COR-L47 (cell line): ENCODE measurements around the gene PTPRD.

ENCODE experiments used
- DNase-seq: peaks from one replicate; lab custom pipeline; 2025; lab: John Stamatoyannopoulos, UW

PTPRD gene

DNA sequence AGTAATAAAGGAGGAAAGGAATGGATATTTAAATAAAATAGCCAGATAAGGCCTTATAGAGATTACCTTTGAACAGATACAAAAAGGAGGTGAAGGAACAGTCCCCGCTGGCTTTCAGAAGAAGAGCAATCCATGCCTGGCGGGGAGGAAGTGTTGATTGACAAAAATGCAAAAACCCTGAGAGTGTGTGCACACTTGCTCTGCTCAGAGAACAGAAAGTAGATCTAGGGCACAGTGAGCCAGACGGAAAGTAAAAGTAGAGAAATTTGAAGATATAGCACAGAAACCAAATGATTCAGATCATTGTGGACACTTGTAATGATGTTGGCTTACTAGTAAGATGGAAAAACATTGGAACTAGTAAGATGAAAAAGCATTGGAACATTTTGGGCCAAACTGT is 720.6 kb downstream of the PTPRD start:
- DNase-seq, result no peak

GRCh38 chr9:9881692-9882091 is 731.1 kb downstream of the PTPRD start:
- no peak for DNase-seq

- DNase-seq, result no peak
Observed at GRCh38 chr9:9874270-9874669, 738.5 kb downstream of the PTPRD start.

- no peak for DNase-seq
Observed at GRCh38 chr9:9862235-9862810, 750.5 kb downstream of the PTPRD start.

DNA sequence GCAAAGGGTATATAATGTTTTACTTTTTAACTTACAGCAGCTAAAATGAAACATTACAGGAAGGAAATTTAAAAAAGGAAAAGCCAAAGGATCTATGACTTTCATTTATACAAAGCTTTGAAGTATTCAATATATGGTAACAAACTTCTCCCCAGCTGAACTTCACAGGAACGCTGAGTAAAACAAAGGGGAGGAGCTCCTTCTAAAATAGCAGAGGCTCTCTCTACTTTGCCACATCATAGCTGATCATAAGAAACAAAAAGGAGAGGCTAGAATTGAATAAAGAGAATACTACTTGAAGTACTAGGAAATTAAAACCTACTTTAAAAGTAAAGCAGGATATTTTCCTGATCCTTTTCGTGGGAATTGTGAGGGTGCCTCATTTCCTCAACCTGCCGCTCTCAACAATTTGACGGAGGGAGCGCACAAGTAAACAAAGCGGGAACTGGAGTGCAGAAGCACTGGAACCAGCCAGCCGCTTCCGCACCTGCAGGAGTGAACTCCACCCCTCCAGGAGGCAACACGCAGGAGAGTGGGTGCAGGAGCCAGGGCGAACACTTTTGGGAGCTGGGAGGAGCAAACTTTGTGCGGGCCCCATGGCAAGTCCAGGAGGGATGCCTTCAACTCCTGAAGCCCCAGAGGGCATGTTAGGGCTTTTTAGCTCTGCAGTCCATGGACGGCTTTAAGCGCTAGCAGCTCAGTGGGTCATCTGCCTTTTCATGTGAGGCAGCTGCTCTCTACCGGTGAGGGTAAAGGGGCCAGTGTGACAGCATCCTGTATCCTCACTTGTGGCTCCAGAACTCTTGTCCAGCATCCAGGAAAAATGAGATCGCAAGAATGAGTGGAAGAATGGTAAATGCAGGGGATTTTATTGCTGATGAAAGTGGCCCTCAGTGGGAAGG is 757.4 kb downstream of the PTPRD start:
- no peak for DNase-seq

- DNase-seq, result no peak
Observed at GRCh38 chr9:9847750-9848149, 765.1 kb downstream of the PTPRD start.

DNA sequence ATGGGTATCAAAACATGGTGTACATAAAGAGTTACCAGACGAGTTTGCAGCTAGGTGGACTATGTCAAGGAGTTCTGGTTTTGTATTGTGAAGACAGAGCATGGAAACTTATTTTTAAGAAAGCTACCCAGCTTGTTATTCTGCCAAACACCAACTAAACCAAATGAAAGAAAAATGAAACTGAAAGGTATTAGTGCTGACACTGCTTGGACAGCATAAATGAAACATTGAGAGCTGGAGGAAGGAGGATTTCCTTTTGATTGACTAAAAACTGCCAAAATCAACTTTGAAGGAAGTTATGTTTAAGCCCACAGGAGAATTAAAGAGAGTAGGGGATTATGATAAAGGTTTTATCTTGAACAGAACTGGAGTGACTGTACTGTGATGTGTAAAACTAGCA is 766.2 kb downstream of the PTPRD start:
- DNase-seq, result no peak

DNA sequence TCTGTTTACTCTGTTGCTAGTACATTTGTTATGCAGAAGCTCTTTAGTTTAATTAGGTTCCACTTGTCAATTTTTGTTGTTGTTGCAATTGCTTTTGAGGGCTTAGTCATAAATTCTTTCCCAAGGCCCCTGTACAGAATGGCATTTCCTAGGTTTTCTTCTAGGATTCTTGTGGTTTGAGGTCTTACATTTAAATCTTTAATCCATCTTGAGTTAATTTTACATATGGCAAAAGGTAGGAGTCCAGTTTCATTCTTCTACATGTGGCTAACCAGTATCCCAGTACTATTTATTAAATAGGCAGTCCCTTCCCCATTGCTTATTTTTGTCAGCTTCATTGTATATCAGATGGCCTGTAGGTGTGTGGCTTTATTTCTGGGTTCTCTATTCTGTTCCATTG is 792.4 kb downstream of the PTPRD start:
- DNase-seq, result no peak

DNA sequence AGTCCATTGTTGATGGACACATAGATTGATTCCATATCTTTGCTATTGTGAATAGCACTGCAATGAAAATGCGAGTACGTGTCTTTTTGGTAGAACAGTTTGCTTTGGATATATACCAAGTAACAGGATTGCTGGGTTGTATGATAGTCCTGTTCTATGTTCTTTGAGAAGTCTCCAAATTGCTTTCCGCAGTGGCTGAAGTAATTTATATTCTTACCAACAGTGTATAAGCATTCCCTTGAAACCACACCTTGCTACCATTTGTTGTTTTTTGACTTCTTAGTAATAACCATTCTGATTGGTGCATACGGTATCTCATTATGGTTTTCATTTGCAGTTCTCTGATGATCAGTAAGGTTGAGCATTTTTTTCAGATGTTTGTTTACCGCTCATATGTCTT is 792.9 kb downstream of the PTPRD start:
- DNase-seq, result no peak

- DNase-seq, result no peak
Observed at GRCh38 chr9:9817176-9817575, 795.6 kb downstream of the PTPRD start.

DNA sequence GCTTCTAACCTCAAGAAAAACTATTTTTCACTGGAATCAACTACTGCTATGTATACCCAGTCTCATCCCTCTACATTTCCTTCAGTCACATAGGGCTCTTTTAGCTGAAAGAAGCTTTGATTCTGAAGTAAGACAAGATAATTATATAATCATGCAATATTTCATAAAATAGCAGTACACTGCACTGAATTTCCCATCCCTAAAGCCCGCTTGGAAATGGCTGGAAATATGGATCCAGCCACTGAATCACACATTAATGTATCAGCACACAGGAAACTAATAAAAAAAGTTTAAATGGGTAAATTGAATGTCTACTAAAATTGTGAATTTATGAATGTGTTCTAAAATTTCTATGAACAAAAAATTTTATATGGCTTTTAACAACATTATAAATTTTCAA is 808.7 kb downstream of the PTPRD start:
- no peak for DNase-seq

- no peak for DNase-seq
Observed at GRCh38 chr9:9799287-9799686, 813.5 kb downstream of the PTPRD start.

- no peak for DNase-seq
Observed at GRCh38 chr9:9792144-9792857, 820.5 kb downstream of the PTPRD start.

DNA sequence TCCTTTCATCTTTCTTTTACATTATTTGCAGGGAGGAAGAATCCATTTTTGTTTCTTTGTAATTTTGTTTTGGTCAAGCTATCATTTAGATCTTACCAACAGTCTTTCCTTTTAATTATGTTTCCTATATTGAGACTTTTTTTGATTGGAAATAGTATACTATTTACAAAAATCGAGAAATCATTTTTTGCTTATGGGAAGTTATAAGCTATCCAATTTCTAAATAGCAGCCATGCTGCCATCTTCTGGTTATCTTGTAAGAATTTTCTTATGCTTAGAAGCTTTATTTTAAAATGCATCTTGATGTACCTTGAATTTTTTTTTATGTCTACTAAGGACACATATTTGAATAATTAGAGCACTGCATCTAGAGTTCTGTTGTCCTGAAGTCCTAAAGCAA is 821.2 kb downstream of the PTPRD start:
- no peak for DNase-seq

DNA sequence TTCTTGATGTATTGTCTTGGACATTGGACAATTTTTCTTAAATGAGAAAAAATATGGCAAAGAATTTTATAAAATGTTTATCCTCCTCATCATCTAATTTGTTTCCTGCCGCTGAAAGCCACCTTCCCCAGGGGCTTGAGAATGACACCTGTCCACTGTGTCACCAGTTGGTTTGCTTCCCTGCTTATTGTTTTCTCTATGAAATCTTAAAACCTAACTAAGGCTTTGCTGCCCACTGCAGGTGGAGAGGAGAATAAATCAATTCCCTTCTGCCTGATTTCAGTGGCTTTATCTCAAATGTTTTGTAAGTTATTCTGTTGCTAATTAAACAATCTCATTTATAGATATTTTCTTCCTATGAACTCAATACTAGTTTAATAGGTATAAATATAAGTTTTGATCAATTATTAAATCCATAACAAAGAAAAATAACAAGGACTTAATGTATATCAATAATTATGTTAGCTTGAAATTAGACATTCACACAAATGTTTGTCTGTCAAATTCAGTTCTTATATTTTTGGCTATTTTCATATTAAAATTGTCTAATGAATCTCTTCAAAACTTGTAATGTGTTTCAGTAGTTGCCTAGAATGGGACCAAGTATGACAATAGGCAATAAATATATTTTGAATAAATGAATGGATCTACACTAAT is 822.5 kb downstream of the PTPRD start:
- peak; percentile 77 for DNase-seq

DNA sequence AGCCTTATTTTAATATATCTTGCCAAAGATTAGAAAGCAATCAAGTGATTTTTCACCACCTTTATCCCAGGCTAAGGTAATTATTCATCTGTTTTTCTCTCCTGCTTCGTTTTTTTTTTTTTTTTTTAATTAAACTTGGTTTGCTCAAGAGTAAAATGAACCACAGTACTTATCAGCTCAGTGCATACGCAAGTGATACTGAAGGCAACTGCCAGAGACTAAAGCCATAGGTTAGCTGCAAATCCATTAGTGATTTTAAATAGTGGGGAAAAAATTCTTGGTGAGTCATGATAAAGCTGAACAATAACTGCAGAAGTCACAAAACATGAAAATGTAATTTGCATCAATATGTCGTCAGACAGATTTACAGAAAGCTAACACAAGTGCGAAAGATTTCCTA is 829.1 kb downstream of the PTPRD start:
- DNase-seq, result no peak

GRCh38 chr9:9783211-9783610 is 829.6 kb downstream of the PTPRD start:
- no peak for DNase-seq

DNA sequence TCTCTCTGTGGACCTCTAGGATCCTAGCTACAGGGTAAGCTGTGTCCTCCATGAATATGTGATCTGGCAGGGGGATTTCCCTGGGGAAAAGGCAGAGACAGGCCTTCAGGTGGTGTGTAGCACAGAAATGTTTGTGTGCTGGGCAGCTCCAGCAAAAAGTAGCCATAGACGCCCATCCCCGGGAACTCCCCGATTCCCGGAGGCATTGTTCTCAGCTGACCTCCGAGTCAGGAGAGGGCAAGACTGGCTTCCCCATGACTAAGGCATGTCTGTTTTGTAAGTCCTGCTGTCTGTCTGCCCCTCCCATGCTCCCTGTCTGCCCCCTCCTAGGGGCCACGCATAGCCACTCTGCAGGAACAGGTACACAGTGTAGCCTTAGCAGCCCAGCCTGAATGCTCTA is 834.5 kb downstream of the PTPRD start:
- DNase-seq, result no peak

- no peak for DNase-seq
Observed at GRCh38 chr9:9774471-9774870, 838.3 kb downstream of the PTPRD start.

- DNase-seq, result no peak
Observed at GRCh38 chr9:9771314-9771713, 841.5 kb downstream of the PTPRD start.

DNA sequence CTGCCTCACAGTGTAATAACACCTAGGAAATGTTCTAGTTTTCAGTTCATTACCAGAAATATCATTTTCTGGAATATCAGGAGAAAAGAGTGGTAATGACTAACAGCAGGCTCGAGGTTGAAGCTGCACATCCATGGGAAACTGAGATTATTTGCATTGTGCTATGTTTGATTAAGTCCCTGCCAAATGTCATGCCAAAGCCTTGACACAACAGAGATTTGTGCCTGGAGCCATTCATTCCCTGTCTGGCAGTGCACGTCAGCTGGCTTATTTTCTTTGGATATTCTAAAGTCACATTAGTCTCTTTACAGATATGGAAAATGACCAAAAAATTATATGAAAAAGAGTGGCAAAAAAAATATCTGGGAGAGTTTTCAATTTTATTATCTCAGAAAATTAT is 848.0 kb downstream of the PTPRD start:
- DNase-seq, result no peak

- no peak for DNase-seq
Observed at GRCh38 chr9:9754186-9754585, 858.6 kb downstream of the PTPRD start.

DNA sequence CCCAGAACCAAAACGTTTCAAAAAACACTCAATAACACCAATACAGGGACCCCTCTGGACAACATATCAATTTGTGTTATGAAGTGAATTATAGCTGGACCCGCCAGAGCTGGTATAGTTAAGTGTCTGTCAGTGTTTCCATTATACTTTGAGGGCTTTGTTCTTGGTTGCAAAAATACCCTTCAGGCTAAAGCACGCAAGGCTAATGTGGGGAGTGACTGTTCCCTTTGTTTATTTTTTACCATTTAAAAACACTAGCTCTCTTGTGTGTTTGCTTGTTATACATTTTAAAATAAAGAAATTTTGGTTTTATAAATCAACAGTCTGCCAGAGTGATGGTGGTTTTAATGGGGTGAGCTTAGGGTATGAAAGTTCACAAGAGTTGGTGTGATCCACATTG is 859.5 kb downstream of the PTPRD start:
- no peak for DNase-seq
